Superior temporal gyrus (tissue), 1 donor: ENCODE data around the gene STAT4.
"Not testable (repeated sequence)": the region's sequence is repeated elsewhere in the genome, so short reads cannot be mapped to it uniquely, and the experiment has no call there.

Source experiments
- DNase-seq: peaks from one replicate; pipeline ENCODE4 v3.0.0-alpha.2; 2016; ENCODE audit errors: extremely low spot score

The STAT4 gene

DNA sequence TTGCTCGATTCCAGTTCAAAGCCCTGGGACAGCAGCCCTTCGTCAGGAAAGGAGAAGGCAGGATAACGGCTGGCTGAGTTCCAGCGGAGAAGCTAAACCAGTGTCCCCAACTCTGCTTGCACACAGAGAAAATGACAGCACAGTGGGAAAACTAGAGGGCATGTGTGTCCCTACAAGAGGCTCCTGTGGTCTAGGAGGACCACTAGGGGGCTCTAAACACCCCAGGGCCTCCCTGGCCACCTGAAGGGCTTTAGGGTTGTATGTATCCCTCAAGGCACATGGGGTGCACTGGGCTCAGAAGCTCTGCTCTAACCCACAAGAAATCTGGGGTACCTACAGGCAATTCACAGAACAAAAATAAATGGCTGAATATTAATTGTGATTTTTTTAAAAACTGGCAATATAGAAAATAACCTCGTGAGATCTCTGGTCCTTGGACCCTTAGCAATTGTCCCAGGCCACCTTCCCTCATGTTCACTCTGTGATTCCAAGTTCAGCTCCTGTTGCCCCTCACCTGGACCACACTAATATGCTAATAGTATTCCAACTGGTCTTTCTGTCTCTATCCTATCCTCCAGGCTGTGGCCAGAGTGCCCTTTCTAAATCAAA, 154.4 kb downstream of the STAT4 start:
- no peak for DNase-seq

DNA sequence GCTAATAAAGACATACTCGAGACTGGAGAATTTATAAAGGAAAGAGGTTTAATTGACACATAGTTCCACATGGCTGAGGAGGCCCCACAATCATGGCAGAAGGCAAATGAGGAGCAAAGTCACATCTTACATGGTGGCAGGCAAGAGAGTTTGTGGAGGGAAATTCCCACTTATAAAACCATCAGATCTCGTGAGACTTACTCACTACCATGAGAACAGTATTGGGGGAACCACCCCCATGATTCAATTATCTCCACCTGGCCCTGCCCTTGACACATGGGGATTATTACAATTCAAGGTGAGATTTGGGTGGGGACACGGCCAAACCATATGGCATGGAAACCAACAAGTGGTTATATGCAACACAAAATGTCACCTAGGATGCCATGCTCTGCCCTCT, 155.5 kb downstream of the STAT4 start:
- not testable (repeated sequence) for DNase-seq

DNA sequence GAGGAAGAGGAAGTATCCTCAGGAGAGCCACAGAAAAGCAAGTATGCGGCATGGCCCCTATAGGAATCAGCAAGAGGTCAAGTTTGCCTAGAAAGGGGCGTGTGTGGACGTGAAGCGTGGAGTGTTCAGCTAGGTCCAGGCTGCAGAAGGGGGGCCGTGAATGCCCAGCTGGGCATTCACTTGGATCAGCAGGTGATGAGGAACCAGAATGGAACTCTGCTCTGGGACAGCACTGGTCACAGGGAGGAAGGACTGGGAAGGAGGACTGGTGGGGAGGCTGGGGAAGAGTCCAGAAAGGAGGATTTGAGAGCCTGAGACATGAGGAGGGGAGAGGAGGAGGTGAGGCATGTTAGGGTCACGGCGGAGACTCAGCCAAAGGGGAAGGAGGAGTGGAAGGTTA, 156.6 kb downstream of the STAT4 start:
- DNase-seq, result no peak

DNA sequence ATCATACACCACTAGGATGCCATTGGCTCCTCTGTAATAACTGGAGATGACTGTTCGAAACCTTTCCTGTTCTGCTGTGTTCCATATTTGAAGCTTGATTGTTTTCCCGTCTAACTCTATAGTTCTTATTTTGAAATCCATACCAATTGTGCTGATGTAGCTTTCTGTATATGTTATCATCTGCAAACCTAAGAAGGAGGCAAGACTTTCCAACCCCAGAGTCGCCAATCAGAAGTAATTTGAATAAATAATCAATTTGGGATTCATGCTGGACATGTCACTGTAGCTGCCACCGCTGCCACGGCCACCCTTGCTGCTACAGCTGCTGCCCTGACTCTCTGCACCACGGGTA, 157.5 kb downstream of the STAT4 start:
- no peak for DNase-seq

DNA sequence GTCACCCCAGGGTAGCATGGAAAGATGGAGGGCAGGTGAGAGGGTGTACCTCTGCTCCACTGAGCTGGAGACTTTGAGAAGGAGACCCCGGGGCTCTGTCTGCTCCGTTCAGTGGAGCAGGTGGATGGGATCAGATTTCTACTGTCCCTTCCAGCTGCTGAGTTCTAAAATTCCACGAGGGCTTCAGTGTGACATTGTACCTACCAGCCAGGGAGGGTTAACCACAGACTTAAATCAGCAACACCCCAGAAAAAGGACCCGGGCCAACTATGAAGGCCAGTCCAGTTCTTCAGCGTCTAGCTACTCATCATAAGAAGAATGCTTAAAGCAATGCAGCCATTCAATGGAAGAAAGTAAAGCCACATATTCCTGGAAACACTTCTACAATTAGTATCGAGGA, 160.7 kb downstream of the STAT4 start:
- DNase-seq, result no peak

DNA sequence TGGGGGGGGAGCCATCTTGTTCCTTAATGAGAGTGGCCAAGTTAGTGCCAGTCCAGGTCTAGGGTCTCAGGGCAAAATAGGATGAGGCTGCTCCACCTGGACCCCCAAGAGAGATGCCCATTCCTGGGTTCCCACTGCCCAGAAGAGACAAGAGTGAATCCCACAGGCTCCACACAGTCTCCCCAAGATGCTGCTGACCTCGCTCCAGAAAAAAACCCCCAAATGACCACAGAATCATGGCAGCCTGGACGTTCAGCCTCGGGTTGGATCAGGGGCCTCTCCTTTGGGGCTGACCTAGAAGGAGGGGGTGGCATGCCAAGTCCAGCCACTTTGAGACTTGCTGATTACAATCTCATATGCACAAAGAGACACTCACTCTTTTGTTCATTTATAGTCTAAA, 161.9 kb downstream of the STAT4 start:
- no peak for DNase-seq

DNA sequence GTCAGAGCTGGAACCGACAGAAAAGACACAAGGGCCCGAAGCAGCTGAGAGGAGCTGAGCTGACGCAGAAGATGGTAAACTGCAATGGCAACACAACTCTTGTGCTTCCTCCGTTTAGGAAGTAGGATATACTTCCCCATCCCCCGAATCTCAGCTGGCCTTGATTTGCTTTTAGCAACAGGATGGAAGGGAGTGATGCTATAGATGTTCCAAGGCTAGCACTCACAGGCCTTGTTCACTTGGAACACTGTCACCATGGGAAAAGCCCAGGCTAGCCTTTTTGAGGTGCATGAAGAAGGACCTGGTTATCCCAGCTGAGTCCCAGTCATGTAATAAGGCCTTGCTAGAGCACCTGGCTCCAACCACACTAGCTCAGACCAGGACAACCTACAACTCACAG, 162.9 kb downstream of the STAT4 start:
- no peak for DNase-seq

DNA sequence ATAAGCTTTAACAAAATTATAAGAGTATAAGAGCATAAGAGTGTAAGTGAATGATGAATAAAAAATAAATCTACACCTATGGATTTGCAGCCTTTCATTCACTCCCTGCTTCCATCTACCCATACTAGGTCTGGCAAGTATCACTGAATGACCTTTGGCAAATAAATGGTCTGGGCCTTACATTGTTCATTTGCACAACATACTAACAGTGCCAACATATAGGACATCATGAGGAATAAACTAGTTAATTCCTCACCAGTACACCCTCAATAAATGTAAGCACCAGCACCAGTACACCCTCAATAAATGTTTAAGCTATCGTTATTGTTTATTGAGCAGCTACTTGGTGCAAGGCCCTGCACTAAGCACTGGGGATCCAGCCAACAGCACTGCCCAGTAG, 163.7 kb downstream of the STAT4 start:
- no peak for DNase-seq

DNA sequence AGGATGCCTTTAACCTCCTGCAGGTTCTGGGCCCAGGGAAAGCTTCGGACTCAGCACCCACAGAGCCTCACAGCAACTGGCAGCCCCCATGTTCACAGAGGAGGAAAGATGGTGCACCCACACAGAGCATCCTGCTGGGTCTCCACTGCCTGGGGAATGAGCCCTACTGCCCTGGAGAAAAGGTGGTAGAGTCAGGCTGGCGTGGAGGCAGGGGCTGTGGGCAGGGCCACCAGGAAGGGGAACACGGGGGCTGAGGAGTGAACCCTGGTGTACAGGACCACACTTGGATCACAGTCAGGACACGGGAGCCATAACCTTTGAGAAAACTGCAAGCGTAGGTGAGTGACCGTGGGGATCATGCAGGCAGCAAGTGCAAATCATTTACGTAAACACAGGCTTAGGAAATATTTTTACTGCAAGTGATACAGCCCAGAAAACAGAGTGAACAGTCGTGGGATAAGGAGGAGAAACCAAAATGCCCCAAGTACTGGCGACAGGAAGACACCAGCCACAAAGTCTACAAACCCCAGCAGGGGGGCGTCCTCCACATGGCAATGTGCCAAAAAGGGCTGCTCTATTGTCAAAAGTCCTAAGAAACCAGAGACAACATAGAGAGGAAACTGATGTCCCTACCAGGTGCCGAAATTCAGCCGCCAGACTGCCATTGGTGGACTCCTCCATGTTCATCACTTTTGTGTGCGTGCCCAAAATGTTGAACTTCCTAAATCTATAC, 164.4 kb downstream of the STAT4 start:
- DNase-seq, result no peak

DNA sequence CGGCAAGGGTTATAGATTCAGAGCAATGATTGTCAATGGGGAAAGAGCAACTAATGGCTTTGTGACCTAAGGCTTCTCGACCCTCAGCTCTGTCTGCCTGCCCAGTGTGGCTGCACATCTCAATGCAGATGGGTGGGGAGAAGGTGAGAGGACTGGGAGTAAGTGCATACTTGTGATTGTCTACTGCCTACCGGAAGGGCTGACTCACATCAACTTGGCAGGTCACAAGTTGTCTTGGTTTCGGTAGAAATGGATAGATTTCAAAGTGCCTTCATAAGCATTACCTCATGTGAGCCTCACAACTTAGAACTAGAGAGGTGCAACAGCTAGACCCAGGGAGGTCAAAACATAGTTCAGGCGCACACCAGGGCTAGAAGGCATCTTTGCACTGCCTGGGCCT, 166.2 kb downstream of the STAT4 start:
- no peak for DNase-seq

DNA sequence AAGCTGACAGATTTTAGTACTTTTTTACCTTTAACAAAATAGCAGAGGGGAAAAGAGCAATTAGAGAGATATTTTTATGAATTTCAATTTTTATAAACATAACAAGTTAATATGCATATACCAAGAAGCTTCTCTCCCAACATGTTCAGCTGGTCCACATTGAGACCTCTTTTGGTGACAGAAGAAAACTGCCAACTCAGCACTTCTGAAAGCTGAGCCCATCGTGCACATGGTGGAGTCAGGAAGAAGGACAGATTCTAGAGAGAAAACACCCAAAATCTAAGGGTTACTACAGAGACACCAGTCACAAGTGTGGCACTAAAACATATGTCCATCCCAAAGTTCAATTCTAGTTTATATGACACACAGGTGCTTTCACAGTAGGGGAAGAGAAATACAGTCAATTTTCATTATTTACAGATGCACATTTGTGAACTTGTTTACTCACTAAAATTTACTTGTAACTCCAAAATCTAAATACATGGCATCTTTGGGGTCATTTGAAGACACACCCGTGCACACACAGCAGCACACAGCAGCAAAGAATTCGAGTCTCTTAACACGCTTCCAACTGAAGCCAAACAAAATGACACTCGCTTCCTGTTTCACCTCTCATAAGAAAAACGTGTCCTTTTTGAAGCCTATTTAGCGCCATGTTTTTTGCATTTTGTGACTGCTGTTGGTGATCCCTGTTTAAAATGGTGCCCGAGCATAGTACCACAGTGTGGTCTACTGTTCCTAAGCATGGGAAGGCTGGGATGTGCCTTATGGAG, 168.3 kb downstream of the STAT4 start:
- DNase-seq, result no peak

DNA sequence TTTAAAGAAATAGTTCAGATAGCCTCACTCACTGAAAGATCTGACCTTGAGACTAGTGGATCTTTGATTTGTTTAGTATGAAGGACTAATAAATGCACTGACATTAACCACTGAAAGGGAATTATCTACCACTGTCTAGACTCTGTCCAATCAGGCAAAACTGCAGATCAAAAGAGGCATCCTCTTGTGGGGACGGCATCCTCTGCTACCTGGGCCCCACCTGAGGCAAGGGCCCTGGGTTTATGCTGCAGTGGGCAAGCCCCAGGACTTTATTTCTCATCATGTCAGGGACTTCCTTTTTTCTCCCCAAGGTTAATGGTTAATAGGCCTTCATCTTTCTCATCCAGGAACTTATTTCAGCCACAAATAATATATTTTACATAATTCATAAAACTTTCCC, 169.1 kb downstream of the STAT4 start:
- no peak for DNase-seq

DNA sequence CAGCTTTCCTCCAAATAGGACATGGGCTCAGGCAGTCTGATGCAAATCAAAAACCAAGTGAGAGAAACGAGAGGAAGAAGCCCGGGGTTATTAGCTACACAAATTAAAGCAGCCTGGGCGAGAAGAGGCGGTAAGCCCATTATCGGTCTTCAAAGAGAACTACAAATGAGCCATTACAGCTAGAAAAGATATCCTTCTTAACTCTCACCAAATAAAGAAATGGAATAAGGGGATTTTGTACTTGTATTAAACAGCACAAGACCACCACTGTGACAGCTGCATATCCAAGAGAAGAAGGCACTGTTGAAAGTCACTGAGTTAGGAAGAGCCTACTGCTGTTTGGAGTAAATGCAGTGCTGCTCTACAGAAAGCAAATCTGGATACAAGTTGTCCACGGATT, 169.5 kb downstream of the STAT4 start:
- no peak for DNase-seq

DNA sequence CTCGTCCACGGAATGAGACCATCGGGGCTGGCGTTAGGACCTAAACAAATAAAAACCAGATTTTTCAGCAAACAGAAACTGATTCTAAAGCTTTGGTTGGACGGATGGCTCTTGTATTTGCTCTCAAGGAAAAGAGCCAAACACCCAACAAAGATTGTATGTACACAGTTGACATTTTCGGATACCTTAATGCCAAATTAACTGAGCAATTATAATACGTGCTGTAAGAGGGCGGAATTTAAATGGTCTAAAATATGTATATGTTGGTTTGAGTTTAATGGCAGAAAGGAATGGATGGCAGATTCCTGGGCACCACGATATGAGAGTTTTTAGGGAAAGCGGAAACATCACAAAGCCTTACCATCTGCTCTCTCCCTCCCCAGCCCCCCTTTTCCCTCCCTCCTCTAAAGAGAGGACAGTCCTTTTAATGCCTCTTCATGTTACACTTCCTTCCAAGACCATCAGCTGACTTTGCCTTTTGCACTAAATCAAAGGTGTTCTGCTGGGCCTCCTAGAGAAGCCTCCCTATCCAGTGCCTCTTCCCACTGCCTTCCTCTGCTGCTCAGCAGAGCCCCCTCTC, 170.1 kb downstream of the STAT4 start:
- DNase-seq, result no peak

DNA sequence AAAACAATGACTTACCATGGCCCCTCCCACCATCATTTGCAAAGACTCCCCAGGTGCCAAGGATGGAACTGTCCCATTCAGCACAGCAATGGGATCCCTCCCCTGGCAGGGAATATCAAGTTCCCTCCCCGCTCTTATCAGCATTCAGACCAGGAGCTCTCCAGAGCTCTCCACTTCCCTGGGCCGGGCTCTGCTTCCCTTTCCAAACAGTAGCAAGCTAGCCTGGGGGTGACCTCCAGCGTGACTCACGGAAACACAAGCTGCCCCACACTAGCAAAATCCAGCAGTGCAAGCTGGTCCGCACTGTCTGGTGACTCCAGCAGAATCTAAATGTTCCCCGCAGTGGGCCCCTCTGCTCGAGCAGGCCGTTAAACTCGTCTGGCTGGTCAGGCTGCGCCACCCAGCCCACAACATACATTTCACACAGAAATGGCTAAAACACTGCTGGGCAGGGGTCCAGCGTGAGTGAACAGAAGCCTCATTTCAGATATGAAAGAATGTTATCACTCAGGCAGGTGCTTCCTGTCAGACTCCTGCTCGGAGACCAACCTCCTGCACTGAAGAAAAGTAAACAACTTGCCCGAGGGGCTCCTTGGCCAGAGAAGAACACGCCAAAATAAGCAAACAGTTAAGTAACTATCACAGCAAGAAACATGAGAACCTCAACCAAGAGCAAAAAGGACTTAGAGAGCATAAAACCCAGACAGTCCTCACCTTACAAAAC, 170.7 kb downstream of the STAT4 start:
- DNase-seq, result no peak
